HG03175 (cell line): ENCODE data around the gene HECTD4.
"Not testable (repeated sequence)": the region's sequence is repeated elsewhere in the genome, so short reads cannot be mapped to it uniquely, and the experiment has no call there.

Experiments used
- ATAC-seq: cut with Tn5 transposase; IDR thresholded peaks from one replicate; pipeline ENCODE4 v1.9.1; 2021; ENCODE audit warnings: mild to moderate bottlenecking, moderate library complexity; ENCODE audit not compliant: unreplicated experiment

Gene HECTD4

GRCh38 chr12:112406519-112407488 lies 24.6 kb upstream of the HECTD4 start:
- no peak for ATAC-seq

DNA sequence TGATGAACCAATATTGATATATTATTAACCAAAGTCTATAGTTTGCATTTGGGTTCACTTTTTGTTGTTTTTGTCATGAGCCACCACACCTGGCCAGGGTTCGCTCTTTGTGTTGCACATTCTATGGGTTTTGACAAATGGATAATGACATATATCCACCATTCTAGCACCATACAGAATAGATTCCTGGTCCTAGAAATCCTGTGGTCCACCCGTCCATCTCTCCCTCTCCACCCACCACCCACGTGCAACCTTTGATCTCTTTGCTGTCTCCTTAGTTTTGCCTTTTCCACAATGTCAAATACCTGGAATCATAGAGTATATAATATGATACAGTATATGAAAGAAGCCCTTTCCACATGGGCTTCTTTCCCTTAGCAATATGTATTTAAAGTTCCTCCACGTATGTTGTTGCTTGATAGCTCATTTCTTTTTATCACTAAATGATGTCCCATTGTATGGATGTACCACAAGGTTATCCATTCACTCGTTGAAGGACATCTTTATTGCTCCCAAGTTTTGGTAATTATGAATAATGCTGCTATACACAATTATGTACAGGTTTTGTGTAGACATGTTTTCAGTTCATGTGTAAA lies 19.8 kb upstream of the HECTD4 start:
- ATAC-seq = no peak

- no peak for ATAC-seq
Measured at GRCh38 chr12:112401054-112401453, 18.8 kb upstream of the HECTD4 start.

DNA sequence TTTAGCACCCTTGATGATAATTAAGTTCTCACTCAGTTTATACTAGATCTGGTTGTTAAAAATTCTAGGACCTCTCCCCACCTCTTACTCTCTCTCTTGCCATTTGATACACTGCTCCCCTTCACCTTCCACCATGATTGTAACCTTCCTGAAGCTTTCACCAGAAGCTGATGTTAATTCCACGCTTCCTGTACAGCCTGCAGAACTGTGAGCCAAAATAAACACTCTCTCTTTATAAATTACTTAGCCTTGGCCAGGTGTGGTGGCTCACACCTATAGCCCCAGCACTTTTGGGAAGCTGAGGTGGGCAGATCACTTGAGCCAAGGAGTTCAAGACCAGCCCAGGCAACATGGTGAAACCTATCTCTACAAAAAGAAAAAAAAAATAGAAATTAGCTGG lies 11.1 kb upstream of the HECTD4 start:
- no peak for ATAC-seq

DNA sequence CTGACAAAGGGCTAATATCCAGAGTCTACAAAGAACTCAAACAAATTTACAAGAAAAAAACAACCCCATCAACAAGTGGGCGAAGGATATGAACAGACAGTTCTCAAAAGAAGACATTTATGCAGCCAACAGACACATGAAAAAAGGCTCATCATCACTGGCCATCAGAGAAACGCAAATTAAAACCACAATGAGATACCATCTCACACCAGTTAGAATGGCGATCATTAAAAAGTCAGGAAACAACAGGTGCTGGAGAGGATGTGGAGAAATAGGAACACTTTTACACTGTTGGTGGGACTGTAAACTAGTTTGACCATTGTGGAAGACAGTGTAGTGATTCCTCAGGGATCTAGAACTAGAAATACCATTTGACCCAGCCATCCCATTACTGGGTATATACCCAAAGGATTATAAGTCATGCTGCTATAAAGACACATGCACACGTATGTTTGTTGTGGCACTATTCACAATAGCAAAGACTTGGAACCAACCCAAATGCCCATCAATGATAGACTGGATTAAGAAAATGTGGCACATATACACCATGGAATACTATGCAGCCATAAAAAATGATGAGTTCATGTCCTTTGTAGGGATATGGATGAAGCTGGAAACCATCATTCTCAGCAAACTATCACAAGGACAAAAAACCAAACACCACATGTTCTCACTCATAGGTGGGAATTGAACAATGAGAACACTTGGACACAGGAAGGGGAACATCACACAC lies 7.9 kb upstream of the HECTD4 start:
- ATAC-seq = not testable (repeated sequence)

DNA sequence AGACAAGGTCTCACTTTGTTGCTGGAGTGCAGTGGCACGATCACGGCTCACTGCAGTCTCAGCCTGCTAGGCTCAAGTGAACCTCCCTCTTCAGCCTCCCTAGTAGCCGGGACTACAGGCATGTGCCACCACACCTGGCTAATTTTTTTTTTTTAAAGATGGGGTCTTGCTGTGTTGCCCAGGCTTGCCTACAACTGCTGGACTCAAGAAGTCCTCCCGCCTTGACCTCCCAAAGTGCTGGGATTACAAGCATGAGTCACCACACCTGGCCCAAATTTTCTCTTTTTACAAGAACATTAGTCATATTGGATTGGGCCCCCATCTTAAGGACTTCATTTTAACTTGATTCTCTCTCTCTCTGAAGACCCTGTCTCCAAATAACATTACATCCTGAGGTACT lies 7.0 kb upstream of the HECTD4 start:
- ATAC-seq = no peak

DNA sequence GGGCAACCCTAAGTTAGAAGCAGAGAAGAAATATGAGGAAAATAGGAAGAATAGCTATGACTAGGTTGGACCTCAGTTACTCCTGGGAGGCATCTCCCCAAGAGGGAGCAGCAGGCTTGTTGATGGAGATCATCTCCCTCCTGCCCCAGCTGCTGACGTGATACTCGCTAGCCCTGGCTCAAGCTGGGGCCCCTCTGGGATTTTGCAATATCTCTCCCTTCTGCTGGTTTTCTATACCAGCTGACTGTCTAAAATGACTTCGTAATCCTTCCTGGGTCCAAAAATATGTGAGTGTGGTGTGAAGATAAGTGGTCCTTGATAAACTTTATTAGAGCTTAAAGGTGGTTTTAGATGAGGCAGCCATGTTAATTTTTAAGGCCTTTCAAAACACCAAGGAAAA lies 4.5 kb upstream of the HECTD4 start:
- no peak for ATAC-seq

DNA sequence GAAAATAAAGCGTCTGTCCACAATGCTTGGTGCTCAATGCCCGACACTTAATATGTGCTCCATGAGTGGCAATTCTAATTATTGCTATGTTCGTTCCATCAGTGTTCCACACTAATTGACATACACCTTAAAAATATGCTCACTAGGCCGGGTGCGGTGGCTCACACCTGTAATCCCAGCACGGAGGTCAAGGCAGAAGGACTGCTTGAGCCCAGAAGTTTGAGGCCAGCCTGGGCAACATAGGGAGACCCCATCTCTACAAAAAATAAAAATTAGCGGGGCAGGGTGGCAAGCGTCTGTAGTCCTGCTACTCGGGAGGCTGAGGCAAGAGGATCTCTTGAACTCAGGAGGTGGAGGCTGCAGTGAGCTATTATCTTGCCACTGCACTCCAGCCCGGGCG lies 635 bp upstream of the HECTD4 start:
- ATAC-seq = no peak

GRCh38 chr12:112381406-112381882 lies 787 bp downstream of the HECTD4 start:
- ATAC-seq = peak; percentile 49

DNA sequence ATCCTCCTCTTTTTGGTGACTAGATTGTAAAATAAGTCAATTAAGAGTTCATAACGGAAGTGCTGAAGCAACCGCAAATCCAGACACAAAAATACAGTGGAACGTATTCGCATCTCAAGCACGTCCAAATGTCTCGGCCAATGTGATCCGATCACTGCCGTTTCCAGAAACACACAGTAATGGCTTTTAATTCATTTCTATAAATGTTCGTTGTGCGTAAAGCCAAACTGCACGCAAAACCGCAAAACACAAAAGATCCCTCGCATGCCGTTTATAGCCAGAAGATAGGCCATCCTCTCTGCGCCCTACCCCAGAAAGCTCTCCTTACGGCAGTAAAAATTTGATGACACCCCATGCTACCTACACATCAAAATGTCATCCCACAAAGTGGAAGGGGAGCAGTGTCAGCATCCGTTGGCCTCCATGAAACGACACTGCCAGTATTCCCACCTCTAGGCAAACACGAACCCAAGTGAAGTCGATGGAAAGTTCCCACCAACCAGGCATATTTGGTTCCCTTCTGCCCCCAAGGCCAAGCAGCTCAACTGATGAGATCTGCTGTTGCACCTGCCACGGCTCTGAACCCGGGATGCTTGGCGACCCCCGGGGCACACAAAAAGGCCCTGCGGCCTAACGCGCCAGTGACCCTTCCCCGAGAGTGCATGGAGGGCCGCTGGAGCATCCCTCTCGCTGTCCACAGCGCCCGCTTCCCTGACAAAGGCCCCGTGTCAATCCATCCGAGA lies 1.4 kb downstream of the HECTD4 start:
- ATAC-seq = no peak

GRCh38 chr12:112375105-112375504 lies 7.1 kb downstream of the HECTD4 start:
- ATAC-seq = no peak

GRCh38 chr12:112374166-112374740 lies 8.0 kb downstream of the HECTD4 start:
- ATAC-seq = no peak

- ATAC-seq = no peak
Measured at GRCh38 chr12:112370868-112371510, 11.2 kb downstream of the HECTD4 start.

- ATAC-seq = no peak
Measured at GRCh38 chr12:112370199-112370598, 12.0 kb downstream of the HECTD4 start.

DNA sequence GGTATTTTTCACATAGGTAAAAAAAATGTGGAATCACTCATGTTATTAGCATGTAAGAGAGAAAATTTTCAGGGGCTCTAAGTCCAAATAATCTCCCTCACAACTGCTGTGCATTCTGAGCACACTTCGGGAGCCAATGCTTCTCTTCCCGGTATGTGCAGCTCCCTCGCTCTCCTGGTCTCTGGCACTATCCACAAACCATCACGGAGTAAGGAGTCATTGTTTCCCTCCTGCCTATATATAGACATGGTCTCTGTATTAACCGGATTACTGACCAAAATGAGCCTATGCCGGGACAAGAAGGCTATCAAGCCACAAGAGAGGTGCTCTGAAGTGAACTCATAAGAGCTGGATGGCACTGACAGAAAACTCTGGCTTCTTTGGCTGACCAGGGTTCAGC lies 13.4 kb downstream of the HECTD4 start:
- no peak for ATAC-seq

DNA sequence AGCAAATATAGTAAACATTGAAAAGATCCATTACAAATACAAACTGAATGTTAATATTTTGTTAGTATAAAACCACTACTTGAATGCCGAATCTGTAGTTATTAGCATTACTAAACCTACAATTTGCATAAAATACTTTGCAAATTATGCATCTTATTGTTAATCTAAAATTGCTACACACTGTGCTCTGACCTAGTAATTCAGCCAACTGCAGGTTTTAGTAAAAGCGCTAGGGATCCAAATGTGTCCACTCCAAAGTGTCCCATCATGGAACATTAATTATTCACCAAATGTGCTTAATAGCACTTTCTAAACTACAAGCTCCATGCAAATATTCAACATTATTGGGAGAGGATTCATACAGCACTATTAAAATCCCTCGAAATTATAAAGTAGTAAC lies 14.3 kb downstream of the HECTD4 start:
- ATAC-seq = no peak

DNA sequence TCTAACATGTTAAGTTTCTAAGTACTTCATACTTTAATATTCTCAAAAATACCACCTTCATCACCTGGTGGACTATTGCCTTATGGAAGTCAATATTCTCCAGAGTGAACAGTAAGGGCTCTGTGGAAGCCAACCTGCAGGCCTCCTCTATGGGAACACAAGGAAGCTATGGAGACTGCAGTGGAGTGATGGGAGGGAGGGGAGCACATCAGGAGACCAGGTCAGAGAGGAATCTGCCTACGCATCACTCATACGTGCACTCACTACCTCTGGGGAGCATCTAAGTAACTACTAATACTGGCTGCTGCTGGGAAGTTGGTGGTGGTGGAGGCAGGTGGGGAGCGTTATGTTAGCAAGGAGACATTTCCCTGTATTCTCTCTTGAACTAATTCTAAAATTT lies 19.9 kb downstream of the HECTD4 start:
- ATAC-seq = no peak

GRCh38 chr12:112361271-112361670 lies 21.0 kb downstream of the HECTD4 start:
- ATAC-seq = no peak

DNA sequence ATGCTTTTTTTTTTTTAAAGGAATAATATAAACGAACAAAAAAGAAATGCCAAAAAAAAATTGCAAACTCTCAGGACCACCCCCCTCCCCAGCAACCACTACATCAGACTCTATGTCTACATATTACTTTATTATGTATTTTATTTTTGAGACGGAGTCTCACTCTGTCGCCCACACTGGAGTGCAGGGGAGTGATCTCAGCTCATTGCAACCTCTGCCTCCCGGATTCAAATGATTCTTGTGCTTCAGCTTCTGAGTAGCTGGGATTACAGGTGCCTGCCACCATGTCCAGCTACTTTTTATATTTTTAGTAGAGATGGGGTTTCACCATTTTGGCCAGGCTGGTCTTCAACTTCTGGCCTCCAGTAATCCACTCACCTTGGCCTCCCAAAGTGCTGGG lies 22.9 kb downstream of the HECTD4 start:
- ATAC-seq = no peak

GRCh38 chr12:112357214-112357613 lies 25.0 kb downstream of the HECTD4 start:
- no peak for ATAC-seq
